ENCODE measurements around the gene ELL2. TPM values are rescaled to one million over a fixed set of nuclear protein-coding genes. Genes with fewer than 3 reads are reported as not detected.
A peak's percentile ranks its signal among the peaks of the same experiment; 100 is the strongest.

The ELL2 gene
- total and polyA plus RNA-seq, 2 of the 13 experiments (the other 11 are each of a cell fraction or from before 2014, with no cell fraction given), result 78.9 to 97.1 TPM

- TF ChIP-seq ZNF709 (CRISPR knock-in tag; IDR thresholded peaks at IDR 0.05) (no peak), SOX6 (IDR thresholded peaks at IDR 0.05) (no peak), SOX6 (CRISPR knock-in tag; IDR thresholded peaks at IDR 0.05) (peak; percentile 67; the same call in 1 of the 2 replicates), TEAD2 (CRISPR knock-in tag; IDR thresholded peaks at IDR 0.05) (no peak), ZFP37 (CRISPR knock-in tag; IDR thresholded peaks at IDR 0.05; ENCODE audit: borderline replicate concordance) (no peak), GATAD2A (CRISPR knock-in tag; IDR thresholded peaks at IDR 0.05) (peak; percentile 85), PRMT3 (CRISPR knock-in tag; IDR thresholded peaks at IDR 0.05; ENCODE audit: borderline replicate concordance, low read depth) (no peak), ONECUT2 (CRISPR knock-in tag; IDR thresholded peaks at IDR 0.05) (no peak), HNF1B (CRISPR knock-in tag; IDR thresholded peaks at IDR 0.05) (no peak), NR2F6 (IDR thresholded peaks at IDR 0.05) (peak; percentile 54), NR2F6 (CRISPR knock-in tag; IDR thresholded peaks at IDR 0.05) (no peak), KLF11 (CRISPR knock-in tag; IDR thresholded peaks at IDR 0.05) (no peak), ZNF383 (CRISPR knock-in tag; IDR thresholded peaks at IDR 0.05; ENCODE audit: borderline replicate concordance) (no peak), LCORL (IDR thresholded peaks at IDR 0.05) (no peak), LCORL (CRISPR knock-in tag; IDR thresholded peaks at IDR 0.05) (no peak), SOX5 (CRISPR knock-in tag; IDR thresholded peaks at IDR 0.05; ENCODE audit: borderline replicate concordance) (peak; percentile 62), ZBTB49 (CRISPR knock-in tag; IDR thresholded peaks at IDR 0.05; ENCODE audit: borderline replicate concordance) (no peak), NFE2L1 (CRISPR knock-in tag; IDR thresholded peaks at IDR 0.05; ENCODE audit: borderline replicate concordance) (no peak), TCF12 (IDR thresholded peaks at IDR 0.05) (no peak), TCF12 (CRISPR knock-in tag; IDR thresholded peaks at IDR 0.05) (no peak), ARNTL (CRISPR knock-in tag; IDR thresholded peaks at IDR 0.05) (no peak), DPF2 (CRISPR knock-in tag; IDR thresholded peaks at IDR 0.05; ENCODE audit: borderline replicate concordance, low read depth) (0 out of 2 replicates have a peak, but pooled peaks have one; percentile 48), SP4 (CRISPR knock-in tag; IDR thresholded peaks at IDR 0.05) (no peak), CSRNP1 (CRISPR knock-in tag; IDR thresholded peaks at IDR 0.05) (no peak), SAFB2 (CRISPR knock-in tag; IDR thresholded peaks at IDR 0.05; ENCODE audit: borderline replicate concordance, low read depth) (no peak), EEA1 (CRISPR knock-in tag; IDR thresholded peaks at IDR 0.05; ENCODE audit: borderline replicate concordance) (no peak), ARNT2 (CRISPR knock-in tag; IDR thresholded peaks at IDR 0.05; ENCODE audit: low read depth) (no peak), ZNF781 (CRISPR knock-in tag; IDR thresholded peaks at IDR 0.05; ENCODE audit: borderline replicate concordance, not compliant biosample characterization) (no peak), MAFK (conservative IDR thresholded peaks at IDR 0.05 in 1 of 2, IDR thresholded peaks at IDR 0.05 in 1 of 2; ENCODE audit: low read length in 2 of 2) (no peak), SAP130 (CRISPR knock-in tag; IDR thresholded peaks at IDR 0.05; ENCODE audit: low read depth) (peak; percentile 42; the same call in 1 of the 2 replicates)
These were observed 39.6 kb upstream of the ELL2 start (continued) for GRCh38 chr5:96001262-96001661.

Measured in HepG2 (cell line).